OCI-LY3 (cell line): Measurements from ENCODE around the gene ALDH16A1.

Source experiments
- EZH2phosphoT487 ChIP-seq: fragments of 200-600 bp; shearing (Covaris generic); IDR thresholded peaks from 2 replicates; pipeline ENCODE4 v1.6.1; 2018; ENCODE audit warnings: antibody characterized with exemption, mixed run types, low read depth
- TF ChIP-seq, protein P1 (sequence below): fragments of 200-600, 300-600 bp; sonication (generic); IDR thresholded peaks from 2 replicates; pipeline ENCODE4 v1.5.1; 2014; ENCODE audit warnings: antibody characterized with exemption, low read length, low read depth

DNA sequence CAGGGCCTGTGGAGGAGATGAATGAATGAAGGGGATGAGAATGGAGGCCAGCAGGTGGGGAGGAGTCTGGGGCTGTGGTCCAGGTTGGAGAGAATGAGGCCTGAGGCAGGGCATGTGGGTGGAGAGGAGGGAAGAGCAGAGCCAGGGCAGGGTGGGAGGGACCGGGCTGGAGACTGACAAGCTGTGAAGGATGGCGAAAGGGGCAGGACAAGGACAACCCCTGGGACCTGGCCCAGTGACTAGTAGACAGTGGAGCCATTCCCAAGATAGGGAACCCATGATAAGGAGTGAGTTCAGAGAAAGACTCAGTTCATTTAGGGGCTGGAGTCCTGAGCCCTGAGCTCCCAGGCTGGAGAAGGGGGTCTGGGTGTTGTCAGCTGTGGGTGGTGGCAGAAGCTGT is 32.8 kb upstream of the ALDH16A1 start:
- TF ChIP-seq, protein P1, sequence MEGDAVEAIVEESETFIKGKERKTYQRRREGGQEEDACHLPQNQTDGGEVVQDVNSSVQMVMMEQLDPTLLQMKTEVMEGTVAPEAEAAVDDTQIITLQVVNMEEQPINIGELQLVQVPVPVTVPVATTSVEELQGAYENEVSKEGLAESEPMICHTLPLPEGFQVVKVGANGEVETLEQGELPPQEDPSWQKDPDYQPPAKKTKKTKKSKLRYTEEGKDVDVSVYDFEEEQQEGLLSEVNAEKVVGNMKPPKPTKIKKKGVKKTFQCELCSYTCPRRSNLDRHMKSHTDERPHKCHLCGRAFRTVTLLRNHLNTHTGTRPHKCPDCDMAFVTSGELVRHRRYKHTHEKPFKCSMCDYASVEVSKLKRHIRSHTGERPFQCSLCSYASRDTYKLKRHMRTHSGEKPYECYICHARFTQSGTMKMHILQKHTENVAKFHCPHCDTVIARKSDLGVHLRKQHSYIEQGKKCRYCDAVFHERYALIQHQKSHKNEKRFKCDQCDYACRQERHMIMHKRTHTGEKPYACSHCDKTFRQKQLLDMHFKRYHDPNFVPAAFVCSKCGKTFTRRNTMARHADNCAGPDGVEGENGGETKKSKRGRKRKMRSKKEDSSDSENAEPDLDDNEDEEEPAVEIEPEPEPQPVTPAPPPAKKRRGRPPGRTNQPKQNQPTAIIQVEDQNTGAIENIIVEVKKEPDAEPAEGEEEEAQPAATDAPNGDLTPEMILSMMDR: no peak
- TF ChIP-seq EZH2phosphoT487: no peak
